Measurements from ENCODE around the gene FBXO44.

Gene FBXO44

GRCh38 chr1:11640944-11641343 is 13.7 kb upstream of the FBXO44 start:
- DNase-seq: no peak

DNA sequence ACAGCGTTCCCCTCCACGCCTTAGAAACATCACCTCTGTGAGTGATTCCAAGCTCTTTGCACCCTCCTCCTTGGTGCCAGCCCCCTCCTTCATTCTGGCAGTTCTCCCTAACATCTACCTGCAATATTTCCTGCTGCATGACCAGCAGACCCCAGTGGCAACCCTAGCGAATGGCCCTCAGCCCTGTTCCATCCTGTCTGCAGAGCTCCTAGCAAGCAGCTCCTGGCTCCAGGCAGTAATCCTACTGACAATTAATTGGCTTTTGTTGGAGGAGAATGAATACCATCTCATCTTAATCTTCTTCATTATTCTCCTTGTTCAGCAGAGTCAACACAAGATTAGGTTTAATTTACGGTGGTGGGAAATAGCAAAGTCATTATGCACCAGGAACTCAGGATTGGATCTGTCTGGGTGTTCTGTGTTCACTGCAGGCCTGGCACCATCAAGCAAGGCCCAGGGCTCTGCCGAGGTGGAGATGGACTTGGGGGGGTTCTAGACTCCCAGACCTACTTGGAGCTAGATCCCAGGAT is 12.8 kb upstream of the FBXO44 start:
- no peak for DNase-seq

DNA sequence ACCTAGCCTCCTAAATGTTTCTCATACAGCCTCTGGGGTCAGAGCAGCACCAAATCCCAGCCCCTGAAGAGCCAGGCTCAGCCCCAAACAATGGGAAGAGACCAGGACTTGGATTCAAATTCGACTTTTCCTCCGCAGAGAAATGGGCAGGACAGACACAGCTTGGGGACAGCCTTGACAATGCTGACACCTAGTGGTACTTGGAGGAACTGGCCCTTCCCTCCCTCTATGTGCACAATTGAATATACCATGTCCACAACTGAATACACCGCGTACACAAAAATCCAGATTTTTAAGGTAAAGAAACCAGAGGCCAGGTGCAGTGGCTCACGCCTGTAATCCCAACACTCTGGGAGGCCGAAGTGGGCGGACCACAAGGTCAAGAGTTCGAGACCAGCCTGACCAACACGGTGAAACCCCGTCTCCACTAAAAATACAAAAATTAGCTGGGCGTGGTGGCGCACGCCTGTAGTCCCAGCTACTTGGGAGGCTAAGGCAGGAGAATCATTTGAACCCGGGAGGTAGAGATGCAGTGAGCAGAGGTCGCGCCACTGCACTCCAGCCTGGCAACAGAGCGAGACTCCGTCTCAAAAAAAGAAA is 12.2 kb upstream of the FBXO44 start:
- DNase-seq: peak; percentile 33 to 92

- DNase-seq: no peak
Observed at GRCh38 chr1:11643782-11644181, 10.9 kb upstream of the FBXO44 start.

- no peak for DNase-seq
Observed at GRCh38 chr1:11645270-11645669, 9.4 kb upstream of the FBXO44 start.

- DNase-seq: peak; percentile 59 to 88
Observed at GRCh38 chr1:11645670-11646265, 8.9 kb upstream of the FBXO44 start.

DNA sequence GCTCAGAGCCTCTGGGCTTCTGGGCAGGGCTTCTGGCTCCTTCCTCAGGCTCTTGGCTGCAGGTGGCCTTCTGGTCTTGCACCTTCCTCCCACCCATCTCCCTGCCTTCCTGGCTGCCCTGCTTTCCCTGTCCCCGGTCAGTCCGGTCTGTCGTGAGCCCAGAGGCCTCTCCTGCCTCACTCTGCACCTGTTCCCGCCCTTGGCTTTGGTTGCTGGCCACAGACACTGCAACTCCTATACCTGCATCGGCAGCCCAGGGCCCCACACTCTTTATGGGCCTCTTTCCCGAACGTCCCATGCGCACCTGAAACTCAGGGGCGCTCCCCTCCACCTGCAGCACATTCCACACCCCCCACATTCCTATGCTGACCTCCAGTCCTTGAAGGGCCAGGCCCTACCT is 8.4 kb upstream of the FBXO44 start:
- DNase-seq: no peak

DNA sequence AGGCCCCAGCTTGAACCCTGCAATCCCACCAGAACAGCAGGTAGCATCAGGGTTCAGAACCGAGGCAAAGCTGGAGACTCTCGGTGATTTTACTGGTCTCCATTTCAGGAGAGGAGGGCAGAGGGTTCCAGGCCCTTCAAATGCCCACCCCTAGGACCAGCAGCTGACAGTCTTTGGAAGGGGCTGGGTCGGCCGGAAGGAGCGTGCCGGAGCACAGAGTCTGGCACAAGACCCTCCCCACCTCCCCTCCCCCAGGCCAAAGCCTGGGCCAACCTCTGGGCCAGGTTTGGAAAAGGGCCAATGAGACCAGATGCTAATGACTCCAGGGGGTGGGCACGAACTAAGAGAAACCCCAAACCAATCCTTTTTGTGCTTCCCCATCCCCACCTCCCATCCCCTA is 7.3 kb upstream of the FBXO44 start:
- no peak for DNase-seq

DNA sequence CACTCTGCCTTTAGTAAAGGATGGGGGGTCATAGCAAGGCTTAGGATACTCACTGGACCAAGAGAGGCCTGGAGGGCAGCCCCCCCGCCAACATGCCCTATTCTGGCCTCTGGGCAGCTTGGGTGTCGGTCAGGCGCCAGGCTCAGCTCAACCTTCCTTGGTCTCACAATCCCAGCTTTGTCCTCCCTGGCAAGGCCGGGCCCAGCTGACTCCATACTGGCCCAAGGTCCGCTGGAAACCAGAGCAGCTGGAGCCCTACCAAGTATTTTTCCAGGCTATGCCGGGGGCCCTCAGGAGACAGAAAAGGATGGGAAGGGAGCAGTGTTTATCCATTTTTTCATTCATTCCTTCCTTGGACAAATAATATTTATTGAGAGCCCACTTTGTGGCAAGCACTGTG is 6.6 kb upstream of the FBXO44 start:
- DNase-seq: no peak

DNA sequence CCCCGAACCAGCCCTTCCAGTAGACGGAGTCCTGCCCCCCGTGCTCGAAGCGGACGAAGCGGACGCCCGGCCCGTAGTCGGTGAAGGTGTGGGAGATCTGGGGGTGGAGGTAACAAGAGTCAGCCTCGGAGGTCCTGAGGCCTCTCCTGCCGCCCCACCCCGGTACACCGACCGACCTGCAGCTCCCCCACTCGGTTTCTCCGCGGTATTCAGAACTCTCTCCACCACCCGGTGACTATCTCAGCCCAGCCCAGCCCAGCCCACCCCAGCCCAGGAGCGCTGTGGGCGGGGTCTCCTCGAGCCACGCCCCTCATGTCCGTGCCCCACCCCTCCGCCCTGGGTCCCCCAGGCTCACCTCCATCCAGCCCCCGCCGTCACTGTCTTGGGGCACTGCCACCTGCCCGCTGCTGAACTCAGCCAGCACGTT is 5.9 kb upstream of the FBXO44 start:
- no peak for DNase-seq

- DNase-seq: no peak
Observed at GRCh38 chr1:11649237-11649623, 5.4 kb upstream of the FBXO44 start.

- no peak for DNase-seq
Observed at GRCh38 chr1:11649624-11650330, 4.9 kb upstream of the FBXO44 start.

GRCh38 chr1:11650331-11650991 is 4.2 kb upstream of the FBXO44 start:
- peak; percentile 53 to 58 for DNase-seq

- DNase-seq: no peak
Observed at GRCh38 chr1:11651017-11651416, 3.7 kb upstream of the FBXO44 start.

DNA sequence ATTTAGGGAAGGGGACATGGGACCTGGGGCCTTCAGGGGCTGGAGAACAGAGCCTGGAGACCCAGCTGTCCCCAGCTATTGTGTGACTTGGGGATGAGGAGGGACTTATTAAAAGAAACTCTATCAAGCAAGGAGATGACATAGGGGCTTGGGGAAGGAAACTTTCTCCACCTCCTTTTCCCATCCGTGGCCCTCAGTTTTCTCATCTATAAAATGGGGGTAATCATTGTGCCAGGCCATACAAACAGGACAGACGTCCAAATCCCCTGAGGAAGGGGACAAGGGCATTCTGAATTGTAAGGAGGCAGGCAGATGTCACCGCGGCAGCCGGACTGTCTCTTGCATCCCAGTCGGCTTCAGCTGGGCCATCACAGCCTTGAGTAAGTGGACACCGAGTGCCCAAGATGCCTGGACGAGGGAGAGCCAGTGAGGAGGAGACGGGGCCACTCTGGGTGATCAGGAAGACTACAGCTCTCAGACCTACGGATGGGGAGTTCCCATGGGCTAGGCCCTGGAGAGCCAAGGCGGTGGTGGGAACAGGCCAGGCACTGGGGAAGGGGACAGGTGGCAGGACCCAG is 2.4 kb upstream of the FBXO44 start:
- no peak for DNase-seq

GRCh38 chr1:11653101-11653860 is 1.4 kb upstream of the FBXO44 start:
- no peak for DNase-seq

- no peak for DNase-seq
Observed at GRCh38 chr1:11653861-11654136, 878 bp upstream of the FBXO44 start.

- no peak for DNase-seq
Observed at GRCh38 chr1:11654939-11655808, 497 bp downstream of the FBXO44 start.

GRCh38 chr1:11657654-11658053 is 3.0 kb downstream of the FBXO44 start:
- no peak for DNase-seq

- DNase-seq: no peak
Observed at GRCh38 chr1:11658542-11658941, 3.9 kb downstream of the FBXO44 start.

DNA sequence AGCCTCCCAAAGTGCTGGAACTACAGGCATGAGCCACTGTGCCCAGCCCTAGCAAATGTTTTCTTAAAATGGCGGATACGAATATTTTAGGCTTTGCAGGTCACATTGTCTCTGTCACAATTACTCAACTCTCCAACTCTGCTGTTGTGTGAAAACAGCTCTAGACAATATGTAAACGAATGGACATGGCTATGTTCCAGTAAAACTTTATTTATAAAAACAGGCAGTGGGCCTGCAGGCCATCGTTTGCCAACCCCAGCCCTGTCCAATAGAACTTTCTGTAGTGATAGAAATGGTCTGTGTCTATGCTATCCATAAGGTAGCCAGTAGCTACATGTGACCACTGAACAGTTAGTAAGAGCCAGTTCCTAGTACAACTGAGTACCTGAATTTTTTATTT is 5.1 kb downstream of the FBXO44 start:
- DNase-seq: no peak

GRCh38 chr1:11661103-11661502 is 6.4 kb downstream of the FBXO44 start:
- no peak for DNase-seq

Measured in inflammatory macrophage treated with lipopolysaccharide for 1 hour (primary cell).